SK-N-SH treated with all-trans-retinoic acid at 6 μM for 48 hours (cell line): Measurements from ENCODE around the gene CACNB4.
"Not testable (repeated sequence)": the region's sequence is repeated elsewhere in the genome, so short reads cannot be mapped to it uniquely, and the experiment has no call there.

Experiments used
- RARB ChIP-seq: fragments of 250-450 bp; sonication (Bioruptor Pico); IDR thresholded peaks from 2 replicates; pipeline ENCODE4 v1.8.0; 2021; ENCODE audit warnings: mild to moderate bottlenecking, moderate library complexity
- ZFP3 ChIP-seq: fragments of 250-450 bp; sonication (Bioruptor Pico); IDR thresholded peaks from 2 replicates; pipeline ENCODE4 v1.5.0; 2020; ENCODE audit warnings: mild to moderate bottlenecking, moderate library complexity

DNA sequence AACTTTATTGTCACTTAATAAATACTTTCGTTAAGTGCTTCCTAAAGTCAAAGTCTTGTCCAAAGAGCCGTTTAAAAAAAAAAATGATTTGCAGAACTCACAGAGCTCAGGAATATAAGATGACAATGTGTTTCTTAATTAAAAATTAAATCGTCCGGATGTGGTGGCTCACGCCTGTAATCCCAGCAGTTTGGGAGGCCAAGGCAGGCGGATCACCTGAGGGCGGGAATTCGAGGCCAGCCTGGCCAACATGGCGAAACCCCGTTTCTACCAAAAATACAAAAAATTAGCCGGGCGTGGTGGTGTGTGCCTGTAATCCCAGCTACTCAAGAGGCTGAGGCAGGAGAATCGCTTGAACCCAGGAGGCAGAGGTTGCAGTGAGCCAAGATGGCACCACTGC is 8.3 kb upstream of the CACNB4 start:
- TF ChIP-seq RARB; ZFP3 (CRISPR knock-in tag): not testable (repeated sequence)
